GM18526 (cell line): Measurements from ENCODE around the gene MGA.

Experiments
- POLR2A ChIP-seq: IDR thresholded peaks from 3 replicates; pipeline ENCODE4 v1.6.1; 2011; ENCODE audit not compliant: insufficient read length; ENCODE audit errors: extremely low read depth

Gene MGA

GRCh38 chr15:41648097-41648496, 12.1 kb upstream of the MGA start:
- TF ChIP-seq POLR2A = no peak

- TF ChIP-seq POLR2A = no peak
Observed at GRCh38 chr15:41648770-41649169, 11.4 kb upstream of the MGA start.

- no peak for TF ChIP-seq POLR2A
Observed at GRCh38 chr15:41650806-41651205, 9.4 kb upstream of the MGA start.

GRCh38 chr15:41651373-41651772, 8.8 kb upstream of the MGA start:
- TF ChIP-seq POLR2A = no peak

GRCh38 chr15:41653760-41654159, 6.4 kb upstream of the MGA start:
- TF ChIP-seq POLR2A = no peak

- no peak for TF ChIP-seq POLR2A
Observed at GRCh38 chr15:41655716-41656115, 4.5 kb upstream of the MGA start.

GRCh38 chr15:41656188-41656587, 4.0 kb upstream of the MGA start:
- TF ChIP-seq POLR2A = no peak

GRCh38 chr15:41658689-41659088, 1.5 kb upstream of the MGA start:
- TF ChIP-seq POLR2A = no peak

GRCh38 chr15:41659190-41659589, 1.0 kb upstream of the MGA start:
- TF ChIP-seq POLR2A = no peak

- TF ChIP-seq POLR2A = no peak
Observed at GRCh38 chr15:41659855-41660234, 360 bp upstream of the MGA start.

- no peak for TF ChIP-seq POLR2A
Observed at GRCh38 chr15:41661078-41661517, 893 bp downstream of the MGA start.

GRCh38 chr15:41661518-41662225, 1.5 kb downstream of the MGA start:
- TF ChIP-seq POLR2A = no peak

GRCh38 chr15:41666353-41666920, 6.2 kb downstream of the MGA start:
- TF ChIP-seq POLR2A = no peak

- TF ChIP-seq POLR2A = no peak
Observed at GRCh38 chr15:41669701-41670100, 9.5 kb downstream of the MGA start.

- TF ChIP-seq POLR2A = no peak
Observed at GRCh38 chr15:41671656-41672648, 11.7 kb downstream of the MGA start.

GRCh38 chr15:41675337-41675736, 15.1 kb downstream of the MGA start:
- no peak for TF ChIP-seq POLR2A
